Hepatocyte (in vitro differentiated cells): Measurements from ENCODE around the gene NETO1.

Source experiments
- CTCF ChIP-seq: fragments of 200-600 bp; sonication (generic); IDR thresholded peaks from 2 replicates; pipeline ENCODE4 v1.5.1; 2016; ENCODE audit warnings: antibody characterized with exemption, mild to moderate bottlenecking; ENCODE audit not compliant: poor library complexity
- EZH2 ChIP-seq: fragments of 200-600 bp; sonication (generic); IDR thresholded peaks from 2 replicates; pipeline ENCODE4 v1.6.1; 2016; ENCODE audit warnings: antibody characterized with exemption, mild to moderate bottlenecking, borderline replicate concordance
- EZH2phosphoT487 ChIP-seq: fragments of 200-600 bp; sonication (generic); IDR thresholded peaks from one replicate; pipeline ENCODE4 v1.6.1; 2018; ENCODE audit warnings: antibody characterized with exemption, mild to moderate bottlenecking, low read depth, moderate library complexity; ENCODE audit not compliant: unreplicated experiment, severe bottlenecking

- TF ChIP-seq CTCF (no peak), EZH2phosphoT487 (no peak), EZH2 (no peak)
These were observed 125.8 kb downstream of the NETO1 start for GRCh38 chr18:72742002-72742401.
